Measurements from ENCODE around the gene ZBTB7B.

ZBTB7B gene

GRCh38 chr1:155029513-155030242 lies 27.1 kb downstream of the ZBTB7B start:
- no peak for TF ChIP-seq CTCF (IDR thresholded peaks at IDR 0.05)

- no peak for TF ChIP-seq CTCF (IDR thresholded peaks at IDR 0.05)
Observed at GRCh38 chr1:155030243-155030795, 27.7 kb downstream of the ZBTB7B start.

GRCh38 chr1:155030899-155031298 lies 28.3 kb downstream of the ZBTB7B start:
- no peak for TF ChIP-seq CTCF (IDR thresholded peaks at IDR 0.05)

GRCh38 chr1:155032886-155033285 lies 30.3 kb downstream of the ZBTB7B start:
- no peak for TF ChIP-seq CTCF (IDR thresholded peaks at IDR 0.05)

- no peak for TF ChIP-seq CTCF (IDR thresholded peaks at IDR 0.05)
Observed at GRCh38 chr1:155033524-155033923, 30.9 kb downstream of the ZBTB7B start, which contains the start of the genes DCST1 and DCST2. Gene DCST1, plus strand, starts transcription at chr1:155033824. Its CDS starts 213 bp downstream, at chr1:155034037. Gene DCST2, minus strand, starts transcription at chr1:155033781. Its CDS starts 80 bp downstream, at chr1:155033701.

- no peak for TF ChIP-seq CTCF (IDR thresholded peaks at IDR 0.05)
Observed at GRCh38 chr1:155034318-155035208, 32.0 kb downstream of the ZBTB7B start.

GRCh38 chr1:155035936-155036335 lies 33.3 kb downstream of the ZBTB7B start:
- no peak for TF ChIP-seq CTCF (IDR thresholded peaks at IDR 0.05)
